GM19035 (cell line): ENCODE results near the gene MAPK12.

Experiments
- ATAC-seq: cut with Tn5 transposase; IDR thresholded peaks from one replicate; pipeline ENCODE4 v1.9.1; 2021; ENCODE audit not compliant: unreplicated experiment

The MAPK12 gene

GRCh38 chr22:50269573-50269969, 8.1 kb upstream of the MAPK12 start:
- ATAC-seq = no peak

DNA sequence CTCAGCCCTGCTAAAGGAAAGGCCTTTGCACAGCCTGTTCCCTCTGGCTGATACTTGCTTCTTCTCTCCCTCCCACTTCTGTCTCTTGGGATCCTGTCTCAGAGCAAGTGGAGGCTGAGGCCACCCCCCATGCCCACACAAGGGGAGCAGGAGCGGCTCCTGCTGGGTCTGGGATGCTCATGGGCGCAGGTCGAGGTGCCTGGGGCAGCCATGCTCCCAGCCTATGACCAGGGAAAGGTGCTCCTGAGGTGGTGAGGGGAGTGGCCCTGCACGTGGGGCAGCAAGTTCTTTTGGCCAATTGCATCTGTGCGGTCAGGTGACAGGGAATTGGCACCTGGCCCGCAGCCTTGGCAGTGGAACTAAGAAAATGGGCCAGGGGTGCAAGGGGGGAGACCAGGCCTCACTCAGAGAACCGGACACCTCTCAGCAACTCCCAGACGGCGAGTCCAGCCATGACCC, 7.2 kb upstream of the MAPK12 start:
- no peak for ATAC-seq

- ATAC-seq = no peak
Measured at GRCh38 chr22:50267591-50268390, 6.3 kb upstream of the MAPK12 start.

DNA sequence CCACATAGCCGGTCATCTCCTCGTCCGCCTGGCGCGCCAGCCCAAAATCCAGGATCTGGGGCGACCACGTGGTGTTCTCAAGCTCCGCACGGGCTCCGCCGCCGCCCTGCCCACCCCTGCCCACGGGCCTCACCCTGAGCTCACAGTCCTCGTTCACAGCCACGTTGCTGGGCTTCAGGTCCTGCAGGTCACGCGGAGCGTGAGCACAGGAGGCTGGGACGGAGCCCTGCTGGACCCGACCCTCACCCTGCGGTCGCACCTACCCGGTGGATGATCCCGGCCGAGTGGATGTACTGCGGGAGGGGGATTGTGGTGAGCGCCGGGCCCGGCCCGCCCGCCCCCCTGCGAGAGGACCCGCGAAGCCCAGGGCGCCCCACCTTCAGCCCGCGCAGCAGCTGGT, 5.5 kb upstream of the MAPK12 start:
- ATAC-seq = no peak

DNA sequence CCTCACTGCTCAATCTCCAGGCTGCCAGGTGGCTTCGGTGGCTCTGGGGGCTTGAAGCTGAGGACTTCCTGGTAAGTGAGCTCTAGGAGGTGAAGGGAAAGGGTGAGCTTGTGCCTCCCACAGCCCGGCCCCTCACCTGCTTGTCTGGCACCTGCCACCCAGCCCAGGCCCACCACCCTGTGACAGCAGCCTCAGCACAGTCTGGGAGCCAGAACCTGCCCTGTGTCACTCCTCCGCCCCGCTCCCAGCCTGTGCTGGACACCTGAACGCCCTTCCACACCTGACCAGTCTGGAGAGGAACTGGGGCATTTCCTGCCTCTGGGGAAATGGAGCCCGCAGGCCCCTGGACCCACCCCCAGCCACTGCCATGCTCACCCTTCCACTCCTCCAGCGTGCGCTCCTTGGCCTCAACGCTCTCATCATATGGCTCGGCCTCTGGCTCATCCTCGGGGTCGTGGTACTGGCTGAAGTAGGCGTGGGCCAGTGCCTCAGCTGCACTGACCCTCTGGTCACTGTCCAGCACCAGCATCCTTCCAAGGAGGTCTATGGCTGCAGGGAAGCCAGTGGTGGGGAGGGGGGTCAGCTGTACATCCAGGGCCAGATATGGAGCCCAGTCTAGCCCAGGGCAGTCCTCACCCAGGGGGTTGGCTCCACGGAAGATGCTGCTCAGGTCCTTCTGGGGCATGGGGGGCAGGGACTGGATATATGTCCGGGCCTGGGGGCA, 3.6 kb upstream of the MAPK12 start:
- no peak for ATAC-seq

GRCh38 chr22:50264104-50264745, 2.7 kb upstream of the MAPK12 start:
- ATAC-seq = no peak

GRCh38 chr22:50262973-50263617, 1.6 kb upstream of the MAPK12 start:
- no peak for ATAC-seq

GRCh38 chr22:50262460-50262911, 1.0 kb upstream of the MAPK12 start:
- no peak for ATAC-seq

DNA sequence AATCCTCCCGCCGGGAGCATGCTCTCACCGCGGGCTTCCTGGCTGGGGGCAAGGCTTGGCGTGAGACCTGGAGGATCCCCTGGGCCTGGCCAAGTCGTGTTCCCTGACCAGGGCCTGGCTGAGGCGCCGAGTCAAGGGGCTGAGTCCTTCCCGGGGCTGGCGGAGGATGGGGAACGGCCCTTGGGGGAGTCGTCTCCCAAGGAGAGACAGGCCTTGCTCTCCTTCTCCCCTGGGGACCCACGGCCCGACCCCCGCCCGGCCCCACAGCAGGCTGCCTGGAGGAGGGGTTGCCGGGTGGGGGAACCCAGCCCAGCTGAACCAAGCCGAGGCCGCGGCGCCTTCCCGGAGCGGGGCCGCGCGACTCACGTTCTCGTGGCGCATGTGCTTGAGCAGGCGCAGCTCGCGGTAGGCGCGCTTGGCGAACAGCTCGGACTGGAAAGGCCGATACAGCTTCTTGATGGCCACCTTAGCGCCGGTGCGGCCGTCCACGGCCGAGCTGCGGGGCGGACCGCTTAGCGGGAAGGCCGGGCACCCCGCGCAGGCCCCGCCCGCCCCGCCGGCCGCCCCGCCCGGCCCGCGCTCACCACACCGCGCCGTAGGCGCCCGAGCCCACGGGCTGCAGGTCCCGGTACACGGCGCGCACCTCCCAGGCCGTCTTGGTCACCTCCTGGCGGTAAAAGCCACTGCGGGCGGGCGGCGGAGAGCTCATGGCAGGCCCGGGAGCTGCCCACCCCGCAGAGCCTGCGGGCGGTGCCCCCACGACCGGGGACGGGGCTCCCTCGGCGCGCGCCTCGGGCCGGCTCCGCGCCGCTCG, 475 bp downstream of the MAPK12 start:
- ATAC-seq = peak; percentile 37

DNA sequence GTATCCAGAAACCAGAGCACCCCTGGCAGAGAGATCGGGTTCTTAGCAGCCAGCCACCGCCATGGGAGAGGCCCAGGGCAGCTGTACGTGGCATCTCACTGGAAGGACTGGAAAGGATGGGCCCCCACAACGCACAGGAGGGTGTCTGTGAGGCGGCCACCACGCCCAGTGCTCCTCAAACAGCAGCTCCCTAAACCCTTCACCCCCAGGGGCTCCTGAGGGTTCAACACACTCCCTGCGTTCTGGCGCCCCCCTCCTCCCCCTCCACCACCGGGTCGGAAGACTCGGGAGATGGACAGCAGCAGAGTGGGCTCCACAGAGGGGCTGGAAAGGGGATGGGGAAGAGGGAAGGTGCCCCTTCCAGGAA, 1.1 kb downstream of the MAPK12 start:
- ATAC-seq = no peak

DNA sequence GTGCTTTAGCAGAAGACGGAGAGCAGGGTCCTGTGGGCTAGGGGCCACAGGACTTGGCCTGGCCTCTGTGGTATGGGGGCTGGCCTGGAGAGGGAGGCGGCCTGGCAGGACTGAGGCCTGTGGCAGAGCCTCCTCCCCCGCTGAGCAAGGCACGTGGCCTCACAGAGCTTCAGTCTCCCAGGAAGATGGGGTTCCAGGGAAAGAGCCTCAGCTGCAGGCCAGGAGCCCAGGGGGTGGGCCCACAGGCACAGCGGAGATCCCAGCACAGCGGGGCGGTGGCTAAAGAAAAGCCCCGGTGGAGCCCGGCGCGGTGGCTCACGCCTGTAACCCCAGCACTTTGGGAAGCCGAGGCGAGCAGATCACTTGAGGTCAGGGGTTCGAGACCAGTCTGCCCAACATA, 2.2 kb downstream of the MAPK12 start:
- ATAC-seq = no peak

DNA sequence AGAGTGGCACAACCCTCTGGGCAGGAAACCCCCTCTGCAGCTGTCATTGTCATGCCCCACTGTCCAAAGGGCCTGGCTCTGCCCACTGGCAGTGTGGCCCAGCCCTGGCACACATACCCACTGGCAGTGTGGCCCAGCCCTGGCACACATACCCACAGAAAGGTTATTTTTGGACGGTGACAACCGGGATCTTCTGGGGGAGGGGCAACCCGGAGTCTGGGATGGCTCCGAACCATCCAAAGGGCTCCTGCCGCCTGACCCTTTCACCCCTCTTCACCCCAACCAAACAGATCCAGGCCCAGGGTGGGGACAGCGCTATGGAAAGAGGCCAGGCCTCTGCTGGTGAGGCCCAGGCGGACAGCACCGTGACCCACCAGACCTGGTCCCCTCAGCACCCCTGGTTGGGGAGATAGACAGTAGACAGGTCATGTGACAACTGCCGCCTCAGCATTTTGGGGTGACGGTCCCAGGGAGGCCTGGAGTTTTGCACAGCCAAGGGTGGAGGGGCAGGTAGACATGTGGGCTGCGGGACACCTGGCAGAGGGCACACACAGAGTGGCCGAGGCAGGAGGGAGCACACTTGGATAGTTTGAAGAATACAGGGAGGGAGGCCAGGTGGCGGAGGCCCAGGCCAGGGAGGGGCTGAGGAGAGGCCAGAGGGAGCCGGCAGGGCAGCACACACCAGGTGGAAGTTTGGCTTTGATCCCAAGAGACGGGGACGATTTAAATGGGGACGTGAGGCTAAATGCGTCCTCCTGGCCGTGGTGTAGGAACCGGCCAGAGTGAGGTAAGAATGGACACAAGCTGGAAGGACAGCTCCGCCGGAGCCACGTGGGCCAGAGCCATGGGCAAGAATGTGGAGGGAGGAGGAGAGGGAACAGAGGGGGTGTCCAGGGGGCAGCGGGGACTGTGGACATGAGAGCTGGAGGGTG, 2.9 kb downstream of the MAPK12 start:
- ATAC-seq = no peak

DNA sequence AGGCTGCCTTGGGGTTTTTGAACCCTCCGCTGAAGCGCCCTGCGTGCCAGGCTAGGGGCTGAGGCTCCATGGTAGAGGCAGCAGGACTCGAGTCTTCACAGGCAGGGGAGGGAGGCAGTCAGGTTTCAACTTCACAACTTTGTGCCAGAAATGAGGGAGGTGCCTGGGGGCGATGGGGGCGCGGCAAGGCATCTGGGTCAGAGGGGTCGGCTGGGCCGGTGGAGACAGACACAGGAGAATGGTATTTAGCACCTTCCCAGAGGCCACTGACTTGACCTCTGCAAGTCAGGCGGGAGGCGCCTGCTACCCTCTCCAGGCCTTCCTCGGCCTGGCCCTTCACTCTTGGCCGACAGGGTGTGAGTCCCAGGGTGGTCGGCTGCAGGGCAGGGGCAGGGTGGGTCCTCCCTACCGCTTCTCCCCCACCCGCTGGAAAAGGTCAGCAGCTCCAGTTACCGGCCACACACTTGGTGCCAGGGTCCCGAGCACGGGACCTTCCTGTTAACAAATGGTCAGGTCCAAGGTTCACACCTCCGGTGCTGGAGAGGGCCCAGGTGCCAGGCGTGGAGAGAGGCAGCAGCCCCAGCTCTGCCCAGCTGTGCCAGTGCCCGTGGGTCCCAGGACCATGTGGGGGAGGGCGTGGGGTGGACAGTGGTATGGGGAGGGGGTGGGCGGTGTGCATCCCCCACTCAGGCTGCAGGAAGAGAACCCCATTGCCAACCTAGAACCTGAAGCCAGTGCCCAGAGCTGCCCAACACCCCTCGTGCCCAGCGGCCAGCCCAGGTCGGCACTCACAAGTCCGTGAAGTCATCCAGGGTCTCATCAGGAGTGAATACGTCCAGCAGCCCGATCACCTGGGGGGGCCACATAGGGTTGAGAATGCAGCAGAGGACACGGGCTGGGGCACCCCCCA, 3.8 kb downstream of the MAPK12 start:
- ATAC-seq = no peak

GRCh38 chr22:50257041-50257440, 4.4 kb downstream of the MAPK12 start:
- no peak for ATAC-seq

DNA sequence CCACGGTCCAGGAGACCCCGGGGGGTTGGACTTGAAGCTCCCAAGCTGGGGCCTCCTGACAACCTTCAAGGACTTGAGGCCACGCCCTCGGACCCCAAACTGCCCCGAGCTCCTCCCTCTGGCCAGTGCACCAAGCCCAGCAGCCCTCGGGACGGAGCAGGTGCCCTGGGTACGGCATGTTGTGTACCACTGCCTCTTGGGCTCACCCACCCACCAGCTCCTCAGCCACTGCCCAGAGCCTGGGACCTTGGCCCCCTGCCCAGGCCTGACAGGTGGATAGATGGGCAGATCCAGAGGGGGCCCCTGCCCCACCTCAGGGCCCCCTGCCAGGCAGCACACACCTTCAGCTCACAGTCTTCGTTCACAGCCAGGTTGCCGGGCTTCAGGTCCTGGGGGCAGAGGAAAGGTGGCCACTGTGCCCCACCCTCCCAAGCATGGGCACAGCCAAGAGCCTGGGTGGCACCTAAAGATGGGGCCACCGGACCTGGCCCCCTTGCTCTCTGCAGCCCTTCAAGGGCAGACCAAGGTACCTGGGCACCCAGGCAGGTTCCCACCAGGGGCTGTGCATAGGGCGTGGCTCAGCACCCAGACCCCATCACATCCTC, 5.1 kb downstream of the MAPK12 start:
- ATAC-seq = no peak

DNA sequence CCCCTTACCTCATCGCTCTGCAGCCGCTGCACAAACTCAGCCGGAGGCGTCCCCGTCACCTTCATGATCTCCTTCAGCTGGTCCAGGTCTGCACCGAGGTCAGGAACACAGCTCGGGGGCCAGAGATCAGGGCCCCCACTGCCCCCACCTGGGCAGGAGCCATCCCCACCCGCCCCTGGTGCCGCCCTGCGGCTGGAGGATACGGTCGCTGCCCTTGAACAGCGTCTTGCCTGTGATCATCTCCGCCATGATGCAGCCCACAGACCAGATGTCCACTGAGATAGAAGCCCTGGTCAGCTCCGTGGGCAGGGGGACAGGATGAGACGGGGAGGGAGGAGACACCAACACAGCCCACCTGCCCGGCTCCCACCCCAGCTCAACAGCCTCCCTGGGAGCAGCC, 5.9 kb downstream of the MAPK12 start:
- ATAC-seq = no peak

DNA sequence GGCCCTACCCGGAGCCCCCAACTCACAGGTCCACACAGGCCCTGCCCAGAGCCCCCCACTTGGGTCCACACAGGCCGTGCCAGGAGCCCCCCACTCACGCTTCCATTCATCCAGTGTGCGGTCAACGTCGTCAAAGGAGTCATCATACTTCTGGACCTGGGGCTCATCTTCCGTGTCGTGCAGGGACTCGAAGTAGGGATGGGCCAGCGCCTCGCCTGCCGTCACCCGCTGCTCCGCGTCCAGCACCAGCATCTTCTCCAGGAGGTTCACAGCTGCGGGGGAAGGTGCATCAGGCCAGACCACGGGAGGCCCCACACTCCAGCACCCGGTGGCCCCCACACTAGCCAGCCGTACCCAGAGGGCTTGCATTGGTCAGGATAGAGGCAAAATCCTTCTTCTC, 6.4 kb downstream of the MAPK12 start:
- ATAC-seq = no peak

GRCh38 chr22:50253941-50254340, 7.5 kb downstream of the MAPK12 start:
- no peak for ATAC-seq
